ENCODE measurements around the gene IL20.

Gene IL20

GRCh38 chr1:206897175-206897574 lies 31.8 kb downstream of the IL20 start, which contains the start of gene IL24:
Gene IL24, plus strand, starts transcription at chr1:206897443. Its CDS starts 390 bp downstream, at chr1:206897833.
- no peak for DNase-seq
- H3K4me1 ChIP-seq = peaks cover 5% of the 10 kb centered on the region
- H3K36me3 ChIP-seq = no peaks in the 10 kb centered on the region
- H3K27me3 ChIP-seq = no peaks in the 10 kb centered on the region
- no peak for TF ChIP-seq CTCF (IDR thresholded peaks at IDR 0.05; ENCODE audit: low read depth, low read length)
- H3K9me3 ChIP-seq = peaks cover 3% of the 10 kb centered on the region; the same call in 1 of the 2 replicates
- H3K4me3 ChIP-seq (ENCODE audit: low read depth, low read length) = no peak within 1 kb of the TSS

- TF ChIP-seq CTCF (IDR thresholded peaks at IDR 0.05; ENCODE audit: low read depth, low read length) = no peak
- Histone ChIP-seq H3K36me3 (no peaks in the 10 kb centered on the region), H3K9me3 (peaks cover 3% of the 10 kb centered on the region; the same call in 1 of the 2 replicates), H3K4me1 (peaks cover 3% of the 10 kb centered on the region; the same call in 1 of the 2 replicates), H3K4me3 (ENCODE audit: low read depth, low read length) (no peak overlapping the region), H3K27me3 (no peaks in the 10 kb centered on the region)
- DNase-seq = no peak
Observed at GRCh38 chr1:206898089-206898914, 32.9 kb downstream of the IL20 start.

GRCh38 chr1:206898915-206899431 lies 33.5 kb downstream of the IL20 start:
- no peak for TF ChIP-seq CTCF (IDR thresholded peaks at IDR 0.05; ENCODE audit: low read depth, low read length)
- DNase-seq = no peak
- H3K27me3 ChIP-seq = no peaks in the 10 kb centered on the region
- no peaks in the 10 kb centered on the region for H3K4me1 ChIP-seq
- H3K4me3 ChIP-seq (ENCODE audit: low read depth, low read length) = no peak overlapping the region
- no peaks in the 10 kb centered on the region for H3K36me3 ChIP-seq
- H3K9me3 ChIP-seq = peaks cover 3% of the 10 kb centered on the region; the same call in 1 of the 2 replicates

GRCh38 chr1:206899717-206900116 lies 34.3 kb downstream of the IL20 start:
- H3K4me1 ChIP-seq = no peaks in the 10 kb centered on the region
- H3K36me3 ChIP-seq = no peaks in the 10 kb centered on the region
- TF ChIP-seq CTCF (IDR thresholded peaks at IDR 0.05; ENCODE audit: low read depth, low read length) = no peak
- H3K27me3 ChIP-seq = no peaks in the 10 kb centered on the region
- DNase-seq = no peak
- H3K4me3 ChIP-seq (ENCODE audit: low read depth, low read length) = no peak overlapping the region
- H3K9me3 ChIP-seq = peaks cover 3% of the 10 kb centered on the region; the same call in 1 of the 2 replicates

GRCh38 chr1:206900149-206900548 lies 34.7 kb downstream of the IL20 start:
- no peak for DNase-seq
- no peaks in the 10 kb centered on the region for H3K36me3 ChIP-seq
- H3K27me3 ChIP-seq = no peaks in the 10 kb centered on the region
- peaks cover 3% of the 10 kb centered on the region; the same call in 1 of the 2 replicates for H3K9me3 ChIP-seq
- H3K4me1 ChIP-seq = no peaks in the 10 kb centered on the region
- TF ChIP-seq CTCF (IDR thresholded peaks at IDR 0.05; ENCODE audit: low read depth, low read length) = no peak
- no peak overlapping the region for H3K4me3 ChIP-seq (ENCODE audit: low read depth, low read length)

- Histone ChIP-seq H3K9me3 (peaks cover 3% of the 10 kb centered on the region; the same call in 1 of the 2 replicates), H3K4me1 (no peaks in the 10 kb centered on the region; the same call in 1 of the 2 replicates), H3K4me3 (ENCODE audit: low read depth, low read length) (no peak overlapping the region), H3K36me3 (no peaks in the 10 kb centered on the region), H3K27me3 (no peaks in the 10 kb centered on the region)
- no peak for TF ChIP-seq CTCF (IDR thresholded peaks at IDR 0.05; ENCODE audit: low read depth, low read length)
- DNase-seq = no peak
Observed at GRCh38 chr1:206901944-206902343, 36.5 kb downstream of the IL20 start.
